Coronary artery (tissue), 2 donors: ENCODE data around the gene IRS2.
"Not testable (repeated sequence)": the region's sequence is repeated elsewhere in the genome, so short reads cannot be mapped to it uniquely, and the experiment has no call there.

Source experiments
- DNase-seq: peaks from one replicate; pipeline ENCODE4 v3.0.0-alpha.2; 2017; ENCODE audit warnings: low spot score
- H3K27ac ChIP-seq, 2 donors: fragments of 200-600 bp; sonication (generic); one replicate each; pipeline ENCODE4 v1.5.1; 2016 to 2019
- H3K4me3 ChIP-seq: fragments of 200-600 bp; sonication (generic); 2 replicates; pipeline ENCODE4 v1.5.1; 2016; ENCODE audit warnings: mild to moderate bottlenecking, moderate library complexity
- TF ChIP-seq, protein P1 (sequence below): fragments of 200-600 bp; sonication (generic); IDR thresholded peaks from one replicate; pipeline ENCODE4 v1.5.1; 2019; ENCODE audit warnings: antibody characterized with exemption

Gene IRS2

DNA sequence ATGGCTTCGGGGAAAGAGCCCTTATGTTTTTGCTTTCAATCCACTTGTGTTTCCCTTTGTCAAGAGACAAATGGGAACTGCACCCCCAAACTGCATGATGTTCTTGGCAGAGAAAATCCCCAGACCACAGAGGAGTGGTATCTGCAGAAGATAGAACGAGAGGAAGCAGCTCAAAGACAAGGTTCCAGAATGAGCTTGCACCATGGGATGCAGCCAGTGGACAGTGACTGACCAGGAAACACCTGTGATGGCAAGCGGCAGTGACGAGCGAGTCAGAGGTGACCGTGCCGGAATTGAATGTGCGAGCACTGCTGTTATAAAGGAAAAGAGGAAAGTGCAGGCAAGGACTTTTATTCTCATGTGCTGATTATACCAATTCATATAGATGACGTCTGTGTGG lies 46.3 kb downstream of the IRS2 start:
- TF ChIP-seq, protein P1, sequence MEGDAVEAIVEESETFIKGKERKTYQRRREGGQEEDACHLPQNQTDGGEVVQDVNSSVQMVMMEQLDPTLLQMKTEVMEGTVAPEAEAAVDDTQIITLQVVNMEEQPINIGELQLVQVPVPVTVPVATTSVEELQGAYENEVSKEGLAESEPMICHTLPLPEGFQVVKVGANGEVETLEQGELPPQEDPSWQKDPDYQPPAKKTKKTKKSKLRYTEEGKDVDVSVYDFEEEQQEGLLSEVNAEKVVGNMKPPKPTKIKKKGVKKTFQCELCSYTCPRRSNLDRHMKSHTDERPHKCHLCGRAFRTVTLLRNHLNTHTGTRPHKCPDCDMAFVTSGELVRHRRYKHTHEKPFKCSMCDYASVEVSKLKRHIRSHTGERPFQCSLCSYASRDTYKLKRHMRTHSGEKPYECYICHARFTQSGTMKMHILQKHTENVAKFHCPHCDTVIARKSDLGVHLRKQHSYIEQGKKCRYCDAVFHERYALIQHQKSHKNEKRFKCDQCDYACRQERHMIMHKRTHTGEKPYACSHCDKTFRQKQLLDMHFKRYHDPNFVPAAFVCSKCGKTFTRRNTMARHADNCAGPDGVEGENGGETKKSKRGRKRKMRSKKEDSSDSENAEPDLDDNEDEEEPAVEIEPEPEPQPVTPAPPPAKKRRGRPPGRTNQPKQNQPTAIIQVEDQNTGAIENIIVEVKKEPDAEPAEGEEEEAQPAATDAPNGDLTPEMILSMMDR: no peak
- Histone ChIP-seq H3K4me3 (no peak overlapping the region), H3K27ac (no peak overlapping the region)
- DNase-seq: no peak

DNA sequence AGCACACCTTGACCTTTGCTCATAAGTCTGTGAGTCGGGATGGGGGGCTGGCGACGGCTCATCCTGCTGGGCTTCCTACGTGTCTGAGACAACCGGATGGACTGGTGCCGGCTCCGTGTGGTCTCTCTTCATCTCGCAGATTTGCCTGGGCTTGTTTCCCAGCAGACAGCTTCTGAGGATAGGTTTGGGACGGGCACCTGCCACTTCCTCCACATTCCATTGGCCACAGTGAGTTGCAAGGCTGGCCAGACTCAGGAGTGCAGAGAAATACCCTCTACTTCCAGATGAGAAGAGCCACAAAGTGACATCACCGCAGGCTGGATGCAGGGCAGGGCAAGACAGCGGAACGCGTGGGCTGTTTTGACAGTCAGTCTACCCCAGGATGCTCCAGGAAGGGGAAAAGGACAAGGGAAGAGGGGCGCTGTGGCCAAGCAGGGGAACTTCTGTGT lies 48.1 kb downstream of the IRS2 start:
- Histone ChIP-seq H3K27ac (no peak overlapping the region), H3K4me3 (no peak overlapping the region)
- TF ChIP-seq, protein P1: no peak
- DNase-seq: no peak

DNA sequence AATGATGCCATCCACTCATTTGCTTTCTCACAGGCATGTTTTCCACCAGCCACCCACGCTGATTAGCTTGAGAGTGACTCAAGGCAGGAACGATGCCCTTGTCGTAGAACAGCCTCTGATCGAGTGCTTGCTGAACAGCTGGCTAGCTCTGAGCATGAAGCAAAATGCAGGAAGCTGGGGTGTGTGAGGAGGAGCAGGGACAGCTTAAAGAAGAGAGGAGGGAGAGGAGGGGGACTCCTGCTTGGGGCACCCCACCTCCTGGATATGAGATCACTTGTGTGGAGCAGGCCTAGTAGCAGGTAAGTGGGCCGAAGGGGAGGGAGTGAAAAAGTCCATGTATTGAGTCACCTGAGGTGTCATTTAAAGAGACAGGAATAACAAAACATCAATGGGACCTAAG lies 48.8 kb downstream of the IRS2 start:
- no peak overlapping the region for H3K4me3 ChIP-seq
- H3K27ac ChIP-seq: no peak overlapping the region
- TF ChIP-seq, protein P1: no peak
- DNase-seq: no peak

DNA sequence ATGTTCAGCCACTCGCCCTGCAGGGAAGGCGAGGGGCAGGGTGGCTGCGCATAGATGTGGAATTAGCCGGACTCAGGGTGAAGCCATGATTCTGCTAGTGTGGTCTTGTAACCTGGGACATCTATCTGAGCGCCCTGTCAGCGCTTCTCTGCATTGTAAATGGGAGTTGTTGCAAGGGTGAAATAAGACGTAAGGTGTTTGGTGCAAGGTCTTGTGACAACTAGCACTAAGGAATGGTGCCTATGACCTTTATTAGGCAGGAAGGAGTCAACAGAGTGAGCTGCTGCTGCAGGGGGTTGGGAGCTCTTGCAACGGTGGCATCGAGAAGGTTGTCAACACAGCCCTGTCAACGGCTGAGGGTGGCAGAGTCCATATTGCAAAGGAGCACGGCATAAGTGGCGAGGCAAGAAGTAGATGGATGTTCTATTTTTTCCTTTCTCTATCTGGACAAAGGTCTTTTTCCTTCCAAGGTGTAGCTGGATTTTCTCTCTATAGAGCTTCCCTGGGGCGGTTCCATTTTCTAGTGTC lies 49.3 kb downstream of the IRS2 start:
- no peak for DNase-seq
- Histone ChIP-seq H3K27ac (no peak overlapping the region), H3K4me3 (no peak overlapping the region)
- TF ChIP-seq, protein P1: no peak

- TF ChIP-seq, protein P1: no peak
- no peak for DNase-seq
- H3K27ac ChIP-seq: peak overlapping the region in 1 of 2 donors; percentile 22
- no peak overlapping the region for H3K4me3 ChIP-seq
Observed at GRCh38 chr13:109735436-109735966, 50.9 kb downstream of the IRS2 start.

DNA sequence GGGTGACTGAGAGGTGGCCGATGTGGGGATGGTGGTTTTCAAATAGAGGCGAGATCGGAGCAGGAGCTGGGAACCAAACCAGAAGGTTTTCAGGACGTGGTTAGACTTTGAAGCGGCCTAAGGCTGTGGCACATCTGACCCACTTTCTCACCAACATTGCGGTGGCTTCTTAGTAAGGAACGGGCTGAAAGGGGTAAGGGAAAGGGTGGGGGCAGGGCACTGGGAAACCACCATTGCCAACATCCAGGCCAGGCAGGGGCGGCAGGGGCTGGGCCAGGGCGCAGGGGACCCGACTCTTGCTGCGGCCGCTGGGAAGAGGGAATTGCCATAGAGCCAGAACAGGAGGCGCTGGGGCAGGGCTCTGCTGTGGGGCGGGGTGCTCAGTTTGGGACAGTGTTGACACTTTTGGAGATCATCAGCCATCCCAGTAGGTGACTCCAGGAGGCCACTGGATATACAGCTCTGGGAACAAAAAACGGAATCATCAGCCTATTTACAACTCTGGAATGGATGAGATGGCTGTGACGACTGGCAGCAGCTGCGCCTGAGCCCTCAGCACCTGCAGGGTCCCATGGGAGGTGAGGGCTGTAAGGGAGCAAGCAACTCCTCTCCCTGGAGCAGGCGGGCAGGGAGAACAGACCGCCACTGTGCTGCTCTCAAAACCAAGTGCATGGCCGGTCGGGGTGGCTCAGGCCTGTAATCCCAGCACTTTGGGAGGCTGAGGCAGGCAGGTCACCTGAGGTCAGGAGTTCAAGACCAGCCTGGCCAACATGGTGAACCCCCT lies 52.2 kb downstream of the IRS2 start:
- TF ChIP-seq, protein P1: no peak
- DNase-seq: no peak
- Histone ChIP-seq H3K27ac (no peak overlapping the region), H3K4me3 (no peak overlapping the region)

DNA sequence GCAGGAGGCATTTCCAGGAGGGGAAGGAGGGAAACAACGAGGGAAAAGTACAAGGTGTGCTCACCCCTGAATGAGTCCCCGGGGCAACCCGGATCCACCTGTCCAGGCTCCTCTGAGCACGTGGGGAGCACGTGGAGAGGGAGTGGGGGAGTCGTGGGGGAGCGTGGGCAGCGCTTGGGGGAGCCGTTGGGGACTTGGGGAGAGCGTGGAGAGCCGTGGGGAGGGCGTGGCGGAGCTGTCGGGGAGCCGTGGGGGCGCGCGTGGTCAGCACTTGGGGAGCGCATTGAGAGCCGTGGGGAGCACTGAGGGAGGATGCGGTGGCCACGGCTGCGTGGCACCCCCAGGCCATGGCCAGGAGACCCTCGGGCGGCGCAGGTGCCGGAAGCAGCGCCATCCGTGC lies 52.8 kb downstream of the IRS2 start:
- TF ChIP-seq, protein P1: no peak
- Histone ChIP-seq H3K4me3 (no peak overlapping the region), H3K27ac (no peak overlapping the region)
- DNase-seq: no peak

- not testable (repeated sequence) for DNase-seq, H3K27ac ChIP-seq, H3K4me3 ChIP-seq
Observed at GRCh38 chr13:109732470-109733170, 53.8 kb downstream of the IRS2 start.
